Transverse colon (tissue), 4 donors: ENCODE data around the gene CTDSP2. TPM values are rescaled to one million over a fixed set of nuclear protein-coding genes. Genes with fewer than 3 reads are reported as not detected.
"Not testable (repeated sequence)": the region's sequence is repeated elsewhere in the genome, so short reads cannot be mapped to it uniquely, and the experiment has no call there.

ENCODE experiments used
- DNase-seq: peaks from one replicate; pipeline ENCODE4 v3.0.0-alpha.2; 2019
- H3K27ac ChIP-seq, 4 donors: fragments of 200-600 bp; sonication (generic); 2 replicates each; pipeline ENCODE4 v1.5.1; 2016 to 2018; ENCODE audit warnings: inconsistent platforms in 4 of 4
- H3K27me3 ChIP-seq: fragments of 200-600 bp; sonication (generic); 2 replicates; pipeline ENCODE4 v1.5.1; 2017; ENCODE audit warnings: inconsistent platforms
- H3K36me3 ChIP-seq, 4 donors: fragments of 200-600 bp; sonication (generic); 2 replicates each; pipeline ENCODE4 v1.5.1; 2017 to 2019; ENCODE audit warnings: inconsistent platforms in 4 of 4
- H3K4me1 ChIP-seq, 4 donors: fragments of 200-600 bp; sonication (generic); 2 replicates each; pipeline ENCODE4 v1.5.1; 2017 to 2020; ENCODE audit warnings: inconsistent platforms in 4 of 4
- H3K4me3 ChIP-seq, 4 donors: fragments of 200-600 bp; sonication (generic); 1 replicate in 1 of 4; 2 replicates in 3 of 4; pipeline versions ENCODE4 v1.5.1 to v1.6.1; 2017 to 2019; ENCODE audit warnings: inconsistent platforms in 4 of 4
- H3K9me3 ChIP-seq, 2 donors: fragments of 200-600 bp; sonication (generic); 2 replicates each; pipeline ENCODE4 v1.5.1; 2017 to 2019; ENCODE audit warnings: inconsistent platforms in 2 of 2
- CTCF ChIP-seq, 5 experiments: fragments of 200-600 bp in 3 of 5; fragments of 450-650 bp in 2 of 5; sonication (generic) in 3 of 5; IDR thresholded peaks; 1 replicate in 2 of 5; 2 replicates in 3 of 5; pipeline ENCODE4 v1.5.1; 2016 to 2017; ENCODE audit warnings: antibody characterized with exemption in 5 of 5, inconsistent platforms in 3 of 5, mild to moderate bottlenecking in 2 of 5, moderate library complexity in 1 of 5
- EP300 ChIP-seq: sonication (generic); formaldehyde crosslinking; IDR thresholded peaks from one replicate; pipeline ENCODE4 v1.6.1; 2017; ENCODE audit warnings: antibody characterized with exemption, low read depth
- POLR2A ChIP-seq: fragments of 450-650 bp; IDR thresholded peaks from one replicate; pipeline ENCODE4 v1.6.1; 2016; ENCODE audit warnings: antibody characterized with exemption, mild to moderate bottlenecking, moderate library complexity
- POLR2AphosphoS5 ChIP-seq, 3 donors: sonication (generic); formaldehyde crosslinking; IDR thresholded peaks; one replicate each; pipeline ENCODE4 v1.6.1; 2016; ENCODE audit warnings: antibody characterized with exemption in 3 of 3
- WGBS, 2 donors: methylation state at CpG; one replicate each; pipeline ENCODE4 v1.1.5; 2018; ENCODE audit warnings: low coverage in 1 of 2; 5-methylcytosine and 5-hydroxymethylcytosine counted together
- in situ Hi-C, 4 donors: fragments of 200-750 bp; cut with MboI; loops; one replicate each; pipeline versions ENCODE4 v1.15.0 to v1.15.1; 2017; ENCODE audit warnings: low sequenced_read_pairs in 3 of 4, low pct_ligation_motif_present in 1 of 4, low pct_unique_long_range_greater_than_20kb in 1 of 4
- intact Hi-C: fragments of 100-400 bp; cut with DNase I; formaldehyde crosslinking; loops from one replicate; pipeline ENCODE4 v1.15.1; 2023; ENCODE audit warnings: low total_unique reads
- total RNA-seq, 4 donors: library from RNA; depleted of rRNA; stranded (reverse); fragments of >200 nt; gene quantifications; one replicate each; pipeline ENCODE4 v1.1.0, GENCODE V29; 2016

Gene CTDSP2
- total RNA-seq, 4 donors from 2014 or later = 174 to 268 (median 231) TPM

GRCh38 chr12:57821015-57821414 is 25.5 kb downstream of the CTDSP2 start:
- H3K9me3 ChIP-seq, intact Hi-C loops, H3K27me3 ChIP-seq, in situ Hi-C loops, H3K4me3 ChIP-seq, DNase-seq: not testable (repeated sequence)
- H3K27ac ChIP-seq = peak overlapping the region in 1 of 4 donors; percentile 23
- 58 to 69% methylated on average over 3 to 5 of the region's 5 CpGs for WGBS, 2 donors
- H3K36me3 ChIP-seq = peaks cover 0 to 55% (median 23%) of the 10 kb centered on the region in 4 donors
- TF ChIP-seq POLR2AphosphoS5 (IDR thresholded peaks at IDR 0.05) = peak in 1 of 3 donors; percentile 3
- peaks cover 17 to 30% (median 22%) of the 10 kb centered on the region in 4 donors for H3K4me1 ChIP-seq

- H3K27me3 ChIP-seq, DNase-seq, H3K9me3 ChIP-seq, intact Hi-C loops, H3K4me3 ChIP-seq, H3K27ac ChIP-seq, in situ Hi-C loops: not testable (repeated sequence)
- 53 to 63% methylated on average over 8 of the region's 8 CpGs for WGBS, 2 donors
- Histone ChIP-seq H3K36me3 (peaks cover 0 to 46% (median 19%) of the 10 kb centered on the region in 4 donors), H3K4me1 (peaks cover 17 to 34% (median 24%) of the 10 kb centered on the region in 4 donors)
Observed at GRCh38 chr12:57820119-57820518, 26.4 kb downstream of the CTDSP2 start.

GRCh38 chr12:57817990-57818331 is 28.6 kb downstream of the CTDSP2 start:
- H3K9me3 ChIP-seq, DNase-seq, intact Hi-C loops, H3K27me3 ChIP-seq, in situ Hi-C loops, H3K4me3 ChIP-seq: not testable (repeated sequence)
- Histone ChIP-seq H3K4me1 (peaks cover 17 to 34% (median 24%) of the 10 kb centered on the region in 4 donors), H3K36me3 (peaks cover 0 to 25% (median 7%) of the 10 kb centered on the region in 4 donors), H3K27ac (peak overlapping the region; percentile 37 to 70 (median 62))
- WGBS, 2 donors = 74% methylated on average over 3 of the region's 3 CpGs; no CpG with 5 or more reads in 1 of the 2 donors

- TF ChIP-seq POLR2AphosphoS5 (IDR thresholded peaks at IDR 0.05) (peak in 1 of 3 donors; percentile 8), EP300 (no peak)
- 40 to 45% methylated on average over 1 to 8 of the region's 8 CpGs for WGBS, 2 donors
- Histone ChIP-seq H3K27ac (peak overlapping the region; percentile 37 to 70 (median 62)), H3K36me3 (peaks cover 0 to 19% (median 4%) of the 10 kb centered on the region in 4 donors), H3K4me3 (no peak overlapping the region), H3K27me3 (no peaks in the 10 kb centered on the region), H3K9me3 (no peaks in the 10 kb centered on the region), H3K4me1 (peaks cover 17 to 34% (median 24%) of the 10 kb centered on the region in 4 donors)
- DNase-seq = peak; percentile 42
- in situ Hi-C loops = no loop called here
- intact Hi-C loops = no loop called here
Observed at GRCh38 chr12:57817261-57817989, 29.1 kb downstream of the CTDSP2 start.

GRCh38 chr12:57816855-57817151 is 29.7 kb downstream of the CTDSP2 start:
- intact Hi-C loops = no loop called here
- no peaks in the 10 kb centered on the region for H3K27me3 ChIP-seq
- DNase-seq = peak; percentile 46
- no peaks in the 10 kb centered on the region for H3K9me3 ChIP-seq
- 19 to 30% methylated on average over 3 to 5 of the region's 5 CpGs for WGBS, 2 donors
- in situ Hi-C loops = no loop called here
- H3K36me3 ChIP-seq = peaks cover 0 to 13% (median 1%) of the 10 kb centered on the region in 4 donors
- H3K4me3 ChIP-seq = no peak overlapping the region
- peak overlapping the region; percentile 37 to 70 (median 62) for H3K27ac ChIP-seq
- H3K4me1 ChIP-seq = peaks cover 17 to 34% (median 24%) of the 10 kb centered on the region in 4 donors
- no peak for TF ChIP-seq EP300
- TF ChIP-seq POLR2AphosphoS5 (IDR thresholded peaks at IDR 0.05) = no peak
- no peak for TF ChIP-seq CTCF (IDR thresholded peaks at IDR 0.05)
- TF ChIP-seq POLR2A = no peak

- intact Hi-C loops (no loop called here), in situ Hi-C loops (no loop called here)
- TF ChIP-seq POLR2A (no peak), CTCF (IDR thresholded peaks at IDR 0.05) (no peak), EP300 (no peak)
- Histone ChIP-seq H3K4me3 (no peak overlapping the region), H3K4me1 (peaks cover 17 to 34% (median 24%) of the 10 kb centered on the region in 4 donors), H3K9me3 (no peaks in the 10 kb centered on the region), H3K27ac (peak overlapping the region; percentile 37 to 70 (median 62)), H3K36me3 (peaks cover 0 to 8% (median 0%) of the 10 kb centered on the region in 4 donors), H3K27me3 (no peaks in the 10 kb centered on the region)
- 32% methylated on average over 3 of the region's 3 CpGs; no CpG with 5 or more reads in 1 of the 2 donors for WGBS, 2 donors
- DNase-seq = no peak
Observed at GRCh38 chr12:57816001-57816854, 30.3 kb downstream of the CTDSP2 start.
